ENCODE results near the gene FMO5.

DNA sequence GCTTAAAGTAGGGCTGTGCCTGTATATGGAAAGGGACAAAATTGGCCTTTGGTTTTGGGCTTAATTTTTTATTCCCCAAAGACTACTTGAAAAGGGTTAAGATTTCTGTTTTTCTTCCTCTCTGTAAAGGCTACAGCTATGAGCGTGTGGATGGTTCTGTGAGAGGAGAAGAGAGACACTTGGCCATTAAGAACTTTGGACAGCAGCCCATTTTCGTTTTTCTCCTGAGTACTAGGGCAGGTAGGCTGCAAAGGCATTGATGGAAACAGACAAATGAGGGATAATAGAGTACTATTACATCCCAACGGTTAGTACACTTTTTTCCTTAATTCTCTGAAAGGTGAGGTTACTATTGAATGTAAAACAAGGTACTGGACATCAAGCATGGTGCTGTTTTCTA lies 46.9 kb upstream of the FMO5 start:
- TF ChIP-seq, protein P1, sequence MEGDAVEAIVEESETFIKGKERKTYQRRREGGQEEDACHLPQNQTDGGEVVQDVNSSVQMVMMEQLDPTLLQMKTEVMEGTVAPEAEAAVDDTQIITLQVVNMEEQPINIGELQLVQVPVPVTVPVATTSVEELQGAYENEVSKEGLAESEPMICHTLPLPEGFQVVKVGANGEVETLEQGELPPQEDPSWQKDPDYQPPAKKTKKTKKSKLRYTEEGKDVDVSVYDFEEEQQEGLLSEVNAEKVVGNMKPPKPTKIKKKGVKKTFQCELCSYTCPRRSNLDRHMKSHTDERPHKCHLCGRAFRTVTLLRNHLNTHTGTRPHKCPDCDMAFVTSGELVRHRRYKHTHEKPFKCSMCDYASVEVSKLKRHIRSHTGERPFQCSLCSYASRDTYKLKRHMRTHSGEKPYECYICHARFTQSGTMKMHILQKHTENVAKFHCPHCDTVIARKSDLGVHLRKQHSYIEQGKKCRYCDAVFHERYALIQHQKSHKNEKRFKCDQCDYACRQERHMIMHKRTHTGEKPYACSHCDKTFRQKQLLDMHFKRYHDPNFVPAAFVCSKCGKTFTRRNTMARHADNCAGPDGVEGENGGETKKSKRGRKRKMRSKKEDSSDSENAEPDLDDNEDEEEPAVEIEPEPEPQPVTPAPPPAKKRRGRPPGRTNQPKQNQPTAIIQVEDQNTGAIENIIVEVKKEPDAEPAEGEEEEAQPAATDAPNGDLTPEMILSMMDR (IDR thresholded peaks at IDR 0.05): no peak
- TF ChIP-seq POLR2A (IDR thresholded peaks at IDR 0.05): no peak

Measured in adrenal gland (tissue), 5 donors.